C4-2B (cell line): Measurements from ENCODE around the gene ARMC8.

Experiments
- H3K27ac ChIP-seq: fragments of 450-650 bp; 2 replicates; pipeline ENCODE4 v1.5.1; 2017
- ZFX ChIP-seq: fragments of 450-650 bp; IDR thresholded peaks from 2 replicates; pipeline ENCODE4 v1.6.1; 2017
- TF ChIP-seq, protein P1 (sequence below): fragments of 450-650 bp; conservative IDR thresholded peaks from 2 replicates; pipeline ENCODE4 v1.5.1; 2017; ENCODE audit warnings: mild to moderate bottlenecking

The ARMC8 gene

DNA sequence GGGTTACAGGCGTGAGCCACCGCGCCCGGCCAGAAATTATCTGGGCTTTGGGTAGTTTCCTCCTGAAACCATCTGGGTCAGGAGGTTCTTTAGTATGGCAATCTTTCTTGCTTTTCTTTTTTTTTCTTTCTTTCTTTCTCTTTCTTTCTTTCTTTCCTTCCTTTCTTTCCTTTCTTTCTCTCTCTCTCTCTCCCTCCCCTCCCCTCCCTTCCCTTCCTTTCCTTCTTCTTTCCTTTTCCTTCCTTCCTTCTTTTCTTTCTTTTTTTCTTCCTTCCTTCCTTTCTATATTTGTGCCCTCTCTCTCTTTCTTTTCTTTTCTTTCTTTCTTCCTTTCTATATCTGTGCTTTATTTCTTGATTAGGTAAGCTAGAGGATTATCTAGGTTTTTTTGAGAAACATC is 29.4 kb upstream of the ARMC8 start:
- no peak for TF ChIP-seq ZFX
- TF ChIP-seq, protein P1, sequence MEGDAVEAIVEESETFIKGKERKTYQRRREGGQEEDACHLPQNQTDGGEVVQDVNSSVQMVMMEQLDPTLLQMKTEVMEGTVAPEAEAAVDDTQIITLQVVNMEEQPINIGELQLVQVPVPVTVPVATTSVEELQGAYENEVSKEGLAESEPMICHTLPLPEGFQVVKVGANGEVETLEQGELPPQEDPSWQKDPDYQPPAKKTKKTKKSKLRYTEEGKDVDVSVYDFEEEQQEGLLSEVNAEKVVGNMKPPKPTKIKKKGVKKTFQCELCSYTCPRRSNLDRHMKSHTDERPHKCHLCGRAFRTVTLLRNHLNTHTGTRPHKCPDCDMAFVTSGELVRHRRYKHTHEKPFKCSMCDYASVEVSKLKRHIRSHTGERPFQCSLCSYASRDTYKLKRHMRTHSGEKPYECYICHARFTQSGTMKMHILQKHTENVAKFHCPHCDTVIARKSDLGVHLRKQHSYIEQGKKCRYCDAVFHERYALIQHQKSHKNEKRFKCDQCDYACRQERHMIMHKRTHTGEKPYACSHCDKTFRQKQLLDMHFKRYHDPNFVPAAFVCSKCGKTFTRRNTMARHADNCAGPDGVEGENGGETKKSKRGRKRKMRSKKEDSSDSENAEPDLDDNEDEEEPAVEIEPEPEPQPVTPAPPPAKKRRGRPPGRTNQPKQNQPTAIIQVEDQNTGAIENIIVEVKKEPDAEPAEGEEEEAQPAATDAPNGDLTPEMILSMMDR = no peak
- no peak overlapping the region for H3K27ac ChIP-seq

DNA sequence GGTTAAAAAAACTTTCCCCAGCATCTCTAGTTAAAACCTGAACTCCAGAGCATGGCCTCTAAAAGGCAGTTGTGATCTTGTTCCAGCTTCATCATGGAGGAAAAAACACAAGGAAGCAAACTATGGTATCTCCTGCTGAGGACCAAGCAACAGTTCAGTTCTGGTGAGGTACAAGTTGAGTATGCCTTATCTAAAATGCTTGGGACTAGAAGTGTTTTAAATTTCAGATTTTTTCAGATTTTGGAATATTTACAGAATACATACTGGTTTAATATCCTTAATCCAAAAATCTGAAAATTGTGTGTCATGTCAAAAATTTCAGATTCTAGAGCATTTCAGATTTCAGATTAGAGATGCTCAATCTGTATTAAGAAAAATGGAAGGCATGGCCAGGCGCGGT is 22.0 kb upstream of the ARMC8 start:
- H3K27ac ChIP-seq = no peak overlapping the region
- no peak for TF ChIP-seq ZFX
- TF ChIP-seq, protein P1 = no peak

DNA sequence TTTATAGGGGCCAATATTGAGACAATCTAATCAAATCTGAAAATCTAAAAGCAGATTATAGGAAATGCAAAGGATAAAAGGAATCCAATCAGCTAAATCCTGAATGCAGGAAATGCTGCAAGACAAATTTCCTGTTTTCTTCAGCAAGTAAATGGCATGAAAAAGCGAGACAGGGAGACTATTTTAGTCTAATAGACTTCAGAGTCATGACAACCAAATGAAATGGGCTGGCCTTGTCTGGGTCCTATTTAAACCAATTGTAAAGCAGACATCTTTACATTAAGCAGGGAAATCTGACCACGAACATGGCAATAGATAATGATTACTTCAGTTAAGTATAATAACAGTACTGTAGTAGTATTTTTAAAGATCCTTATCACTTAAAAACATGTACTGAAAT is 14.5 kb upstream of the ARMC8 start:
- no peak for TF ChIP-seq ZFX
- TF ChIP-seq, protein P1 = no peak
- no peak overlapping the region for H3K27ac ChIP-seq

DNA sequence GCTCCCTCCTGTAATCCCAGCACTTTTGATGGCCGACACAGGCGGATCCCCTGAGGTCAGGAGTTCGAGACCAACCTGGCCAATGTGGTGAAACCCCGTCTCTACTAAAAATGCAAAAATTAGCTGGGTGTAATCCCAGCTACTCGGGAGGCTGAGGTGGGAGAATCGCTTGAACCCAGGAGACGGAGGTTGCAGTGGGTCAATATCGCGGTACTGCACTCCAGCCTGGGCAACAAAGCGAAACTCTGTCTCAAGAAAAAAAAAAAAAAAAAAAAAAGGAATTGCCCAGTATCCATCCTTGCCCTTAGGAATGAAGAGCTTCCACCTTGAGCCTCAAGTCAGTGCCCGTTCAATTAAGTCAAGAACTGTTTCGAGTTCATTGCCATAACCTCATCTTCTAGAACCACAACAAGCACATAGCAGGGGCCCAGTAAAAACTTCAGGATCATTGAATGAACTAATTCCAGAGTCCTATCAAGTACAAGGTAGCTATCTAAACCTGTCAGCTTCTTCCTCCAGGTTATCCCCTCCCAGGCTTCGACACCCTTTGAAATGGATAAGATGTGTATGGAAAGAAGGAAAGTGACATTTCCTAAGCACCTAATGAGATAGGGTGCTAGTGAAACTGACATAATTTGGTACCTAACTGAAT is 13.2 kb upstream of the ARMC8 start:
- H3K27ac ChIP-seq = peak overlapping the region; percentile 83
- no peak for TF ChIP-seq ZFX
- TF ChIP-seq, protein P1 = no peak

DNA sequence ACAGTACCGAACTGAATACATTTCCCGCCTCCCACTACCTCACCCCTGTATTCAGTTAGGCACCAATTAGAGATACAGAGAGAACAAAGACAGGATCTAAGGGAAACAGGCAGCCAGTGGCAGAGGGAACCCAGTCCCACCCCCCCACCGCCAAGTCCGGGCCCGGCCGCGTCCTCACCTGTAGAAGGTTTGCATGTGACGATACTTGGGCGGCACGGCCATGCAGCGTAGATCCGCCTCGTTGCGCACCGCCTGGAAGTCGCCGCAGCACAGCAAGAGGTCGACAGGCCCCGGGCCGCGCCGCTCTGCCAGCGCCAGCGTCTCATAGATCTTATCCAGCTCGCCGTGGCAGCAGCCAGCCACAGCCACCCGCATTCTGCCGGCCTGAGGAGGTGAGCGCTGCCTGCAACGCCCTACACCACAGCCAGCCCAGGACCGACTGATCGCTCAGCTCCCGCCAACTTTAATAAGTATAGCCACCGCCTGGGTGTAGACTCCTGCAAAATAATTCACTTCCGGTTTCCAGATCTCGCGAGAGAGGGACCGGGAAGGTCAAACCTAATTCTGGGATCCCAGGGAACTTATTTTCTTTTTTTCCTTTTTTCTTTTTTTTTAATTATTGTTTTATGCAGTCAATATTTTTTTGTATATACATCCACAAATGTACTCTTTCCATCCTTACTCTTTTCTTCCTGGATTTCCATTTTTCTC is 12.5 kb upstream of the ARMC8 start, which contains the start of gene DBR1:
TSS of gene DBR1 (minus strand) at position 501 of the 711 bp plus-strand sequence. CDS start at position 375, 126 bp downstream.
- H3K27ac ChIP-seq = peak within 1 kb of the TSS; percentile 83
- TF ChIP-seq, protein P1 = no peak
- peak; percentile 89 for TF ChIP-seq ZFX

DNA sequence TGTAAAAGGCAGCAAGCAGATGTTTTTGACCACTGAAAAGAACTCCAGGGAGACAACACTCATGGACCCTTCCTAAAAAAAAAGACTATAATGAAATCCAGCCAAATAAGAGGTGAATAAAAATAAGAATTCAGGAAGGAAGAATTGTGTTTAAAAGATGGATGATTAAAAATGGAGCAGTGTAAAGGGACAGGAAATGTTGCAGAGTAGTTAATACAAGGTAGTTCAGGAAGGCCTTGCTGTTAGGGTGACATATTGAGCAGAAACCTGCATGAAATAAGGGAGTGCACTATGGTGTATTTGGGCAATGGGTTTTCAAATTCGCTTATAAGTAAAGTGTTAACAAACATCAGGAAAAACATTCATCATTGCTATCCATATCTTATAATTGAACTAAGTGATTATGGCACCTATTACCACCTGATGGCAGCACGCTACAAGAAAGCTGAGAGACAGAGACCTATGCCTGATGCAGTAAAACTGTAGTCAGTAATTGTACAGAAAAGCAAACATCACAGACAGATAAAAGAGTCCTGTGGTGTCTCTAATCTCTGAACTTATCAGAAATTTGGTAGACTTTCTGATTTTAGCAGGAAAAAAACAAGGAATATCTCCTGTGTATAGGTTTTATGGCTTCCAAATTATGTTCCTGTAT is 6.6 kb upstream of the ARMC8 start:
- no peak overlapping the region for H3K27ac ChIP-seq
- TF ChIP-seq, protein P1 = peak; percentile 90
- TF ChIP-seq ZFX = no peak

DNA sequence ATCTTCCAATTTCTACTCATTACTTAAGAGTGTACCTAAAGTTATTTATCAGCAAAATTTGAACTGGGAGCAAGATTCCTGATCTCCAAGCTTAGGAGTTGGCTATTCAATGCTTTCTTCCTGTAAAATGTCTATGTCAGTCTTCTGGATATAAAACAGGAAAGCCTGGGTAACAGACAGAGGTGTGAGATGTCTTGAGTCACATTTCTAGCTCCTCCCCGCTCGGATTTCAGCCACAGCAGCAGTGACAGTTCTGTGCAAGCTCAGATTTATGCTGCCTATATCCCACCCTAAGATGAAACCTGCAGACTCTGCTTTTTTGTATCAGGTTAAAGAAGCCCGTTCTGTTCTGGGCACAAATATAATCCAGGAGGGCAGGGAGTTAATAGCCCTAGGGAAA is 2.1 kb upstream of the ARMC8 start:
- H3K27ac ChIP-seq = no peak overlapping the region
- TF ChIP-seq, protein P1 = no peak
- no peak for TF ChIP-seq ZFX
